NCI-H524 (cell line): ENCODE measurements around the gene CD48.

Source experiments
- DNase-seq, 2 experiments: peaks; one replicate each; lab custom pipeline; 2025; lab: John Stamatoyannopoulos, UW

Gene CD48, protein sequence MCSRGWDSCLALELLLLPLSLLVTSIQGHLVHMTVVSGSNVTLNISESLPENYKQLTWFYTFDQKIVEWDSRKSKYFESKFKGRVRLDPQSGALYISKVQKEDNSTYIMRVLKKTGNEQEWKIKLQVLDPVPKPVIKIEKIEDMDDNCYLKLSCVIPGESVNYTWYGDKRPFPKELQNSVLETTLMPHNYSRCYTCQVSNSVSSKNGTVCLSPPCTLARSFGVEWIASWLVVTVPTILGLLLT

DNA sequence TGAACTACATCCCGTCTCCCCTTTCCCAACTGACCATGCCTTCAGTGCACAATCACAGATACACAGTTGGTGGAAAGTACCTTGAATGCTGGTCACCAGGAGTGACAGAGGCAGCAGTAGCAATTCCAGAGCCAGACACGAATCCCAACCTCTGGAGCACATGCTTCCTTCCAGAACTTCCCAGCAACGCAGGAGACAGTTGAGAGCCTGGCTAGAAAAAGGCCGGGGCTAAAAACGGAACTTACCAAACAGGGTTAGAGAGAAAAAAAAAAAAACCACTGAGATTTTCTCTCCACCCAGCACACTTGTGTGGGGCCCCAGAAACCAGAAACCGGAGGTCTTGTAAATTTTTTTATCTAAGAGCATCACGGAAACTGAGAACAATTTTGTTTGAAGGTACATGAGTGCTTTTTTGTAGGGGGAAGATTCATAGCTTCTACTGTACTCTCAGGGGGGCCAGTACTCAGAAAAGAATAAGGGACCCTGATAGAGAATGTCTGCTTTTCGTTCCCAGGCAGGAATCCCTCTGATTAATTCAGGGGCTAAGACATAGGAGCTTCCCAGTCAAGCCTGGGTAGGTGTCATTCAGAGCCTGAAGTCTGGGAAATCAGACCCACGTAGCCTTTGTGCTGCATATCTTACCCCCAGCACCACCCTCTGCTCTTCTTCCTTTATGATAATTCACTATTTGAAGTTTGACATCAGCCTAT, at the start of gene CD48:
Gene CD48 (minus strand): TSS at position 221 of the 710 bp plus-strand sequence. CDS start 59 bp downstream, at position 162.
- no peak for DNase-seq

DNA sequence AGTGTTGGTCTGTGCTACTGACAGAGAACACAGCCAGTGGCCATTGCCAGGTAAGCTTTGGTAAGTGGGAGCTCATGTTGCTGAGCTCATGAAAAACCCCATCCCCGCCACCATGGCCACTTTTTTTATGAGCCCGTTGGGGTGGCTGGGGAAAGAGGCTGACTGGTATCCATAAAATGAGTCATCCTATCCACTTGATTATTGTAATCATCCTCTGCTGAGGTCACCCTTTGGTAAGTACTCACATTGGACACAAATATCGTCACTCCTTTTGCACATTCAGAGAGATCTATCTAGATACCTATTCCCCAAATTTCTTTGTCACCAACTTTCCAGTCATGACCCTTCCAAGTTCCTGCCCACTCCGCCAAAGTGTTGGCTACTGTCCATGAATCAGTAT, 49.4 kb upstream of the CD48 start:
- DNase-seq: no peak

DNA sequence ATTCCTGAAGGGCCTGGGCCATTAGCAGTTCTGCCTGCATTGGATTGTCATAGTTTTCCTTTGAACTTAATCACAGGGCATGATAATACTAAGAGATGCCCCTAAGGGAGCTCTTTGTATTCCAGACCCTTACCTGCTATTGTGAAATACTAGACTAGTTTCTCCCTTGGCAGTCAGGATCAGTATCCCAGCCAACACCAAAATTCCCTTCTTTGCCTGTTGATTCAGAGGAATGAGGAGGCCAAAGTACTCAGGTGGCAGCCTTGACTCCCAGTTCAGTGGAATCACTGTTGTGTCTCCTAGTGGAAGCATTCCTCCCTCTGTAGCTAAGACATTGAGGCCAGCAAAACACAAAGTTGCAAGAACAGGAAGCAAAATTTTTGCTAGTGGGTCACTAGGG, 48.1 kb upstream of the CD48 start:
- DNase-seq: no peak

DNA sequence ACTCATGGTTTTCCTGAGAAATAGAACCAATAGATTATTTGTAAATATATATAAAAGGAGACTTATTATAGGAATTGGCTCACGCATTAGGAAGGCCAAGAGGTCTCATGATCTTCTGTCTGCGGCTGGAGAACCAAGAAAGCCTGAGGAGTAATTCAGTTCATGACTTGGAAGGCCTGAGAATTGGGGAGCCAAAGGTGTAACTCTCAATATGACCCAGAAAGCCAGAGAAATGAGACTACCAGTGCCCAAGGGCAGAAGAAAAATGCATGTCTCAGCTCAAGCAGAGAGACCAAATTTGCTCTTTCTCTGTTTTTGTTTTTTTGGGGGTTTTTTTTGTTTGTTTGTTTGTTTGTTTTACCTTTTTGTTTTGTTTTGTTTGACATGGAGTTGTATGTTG, 46.9 kb upstream of the CD48 start:
- no peak for DNase-seq

DNA sequence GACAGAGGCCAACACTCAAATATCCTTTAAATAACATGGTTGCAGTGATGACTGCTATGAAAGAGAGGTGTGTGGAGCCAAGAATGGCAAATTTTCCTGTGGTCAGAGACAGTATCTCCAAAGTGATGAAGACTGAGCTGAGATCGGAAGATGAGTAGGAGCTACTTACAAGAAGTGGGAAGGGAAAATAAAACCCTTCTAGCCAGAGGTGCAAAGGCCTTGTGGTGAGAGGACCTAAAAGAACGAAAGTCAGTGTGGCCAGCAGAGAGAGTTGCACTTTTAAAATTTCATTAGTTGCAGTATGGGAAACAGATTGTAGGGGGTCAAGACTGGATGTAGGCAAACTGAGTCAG, 45.2 kb upstream of the CD48 start:
- no peak for DNase-seq

DNA sequence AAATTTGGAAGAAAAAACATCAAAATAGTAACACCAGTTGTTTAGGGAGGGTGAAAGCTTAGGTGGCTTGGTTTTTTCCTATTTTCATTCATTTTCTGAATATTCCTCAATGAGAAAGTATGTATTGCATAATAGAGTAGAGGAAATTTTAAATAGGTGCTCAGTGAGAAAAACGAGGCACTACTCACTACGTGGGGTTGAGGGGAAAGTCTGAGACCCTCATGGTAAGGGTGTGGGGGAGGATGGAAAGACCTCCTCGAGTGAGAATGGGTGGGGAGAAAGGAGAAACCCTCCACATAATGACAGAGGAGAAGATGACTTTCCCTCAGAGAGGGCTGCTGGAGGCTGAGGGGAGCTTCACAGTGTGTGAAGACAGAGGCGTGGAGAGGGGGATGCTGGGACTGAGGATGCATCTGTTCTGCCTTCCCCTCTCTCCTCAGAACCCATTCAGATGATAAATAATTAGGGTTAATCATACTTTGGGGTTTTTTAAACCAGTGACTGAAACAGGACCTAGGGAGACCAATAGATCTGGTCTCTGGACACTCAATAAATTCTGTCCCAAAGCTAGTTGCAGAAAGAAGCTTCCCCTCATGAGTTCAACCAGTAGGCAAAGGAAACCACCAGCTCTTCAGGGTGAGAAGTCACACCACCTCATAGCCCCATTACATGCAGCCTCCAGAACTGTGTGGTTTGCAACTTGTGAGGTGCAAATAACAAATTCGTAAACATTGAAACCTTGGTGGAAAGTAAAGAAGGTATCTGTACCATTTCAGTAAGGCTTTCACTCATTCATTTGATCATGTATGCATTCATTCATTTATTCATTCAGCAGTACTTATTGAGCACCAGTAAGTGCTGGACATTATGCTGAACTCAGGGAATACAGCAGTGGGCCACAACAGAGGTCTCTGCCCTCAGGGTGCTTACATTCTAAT, 44.6 kb upstream of the CD48 start:
- no peak for DNase-seq

DNA sequence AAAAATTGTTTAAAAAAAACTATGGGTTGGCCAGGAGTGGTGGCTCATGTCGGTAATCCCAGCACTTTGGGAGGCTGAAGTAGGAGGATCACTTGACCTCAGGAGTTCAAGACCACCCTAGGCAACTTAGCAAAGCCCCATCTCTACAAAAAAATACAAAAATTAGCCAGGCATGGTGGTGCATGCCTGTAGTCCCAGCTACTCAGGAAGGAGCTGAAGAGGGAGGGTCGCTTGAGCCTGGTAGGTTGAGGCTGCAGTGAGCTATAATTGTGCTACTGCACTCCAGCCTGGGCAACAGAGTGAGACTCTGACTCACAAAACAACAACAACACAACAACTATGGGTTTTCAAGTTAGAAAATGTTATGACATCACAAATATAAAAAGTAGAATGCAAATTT, 43.8 kb upstream of the CD48 start:
- no peak for DNase-seq

DNA sequence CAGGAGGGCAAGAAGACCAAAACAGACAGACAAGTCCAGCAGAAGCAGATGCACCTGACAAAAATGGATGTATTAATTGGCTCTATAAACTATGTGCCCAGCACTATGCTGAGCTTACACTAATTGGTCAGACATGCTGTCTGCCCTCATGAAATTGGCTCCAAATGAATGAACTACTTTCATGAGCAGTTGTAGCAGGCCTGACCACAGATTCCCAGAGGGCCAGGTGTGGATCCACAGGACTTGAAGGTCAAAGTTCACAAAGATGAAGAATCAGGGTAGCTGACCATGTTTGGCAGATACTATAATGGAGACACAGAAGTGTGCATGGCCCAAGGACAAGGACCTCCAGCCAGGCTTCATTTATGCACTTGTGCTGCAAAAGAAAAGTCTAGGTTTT, 42.0 kb upstream of the CD48 start:
- no peak for DNase-seq

DNA sequence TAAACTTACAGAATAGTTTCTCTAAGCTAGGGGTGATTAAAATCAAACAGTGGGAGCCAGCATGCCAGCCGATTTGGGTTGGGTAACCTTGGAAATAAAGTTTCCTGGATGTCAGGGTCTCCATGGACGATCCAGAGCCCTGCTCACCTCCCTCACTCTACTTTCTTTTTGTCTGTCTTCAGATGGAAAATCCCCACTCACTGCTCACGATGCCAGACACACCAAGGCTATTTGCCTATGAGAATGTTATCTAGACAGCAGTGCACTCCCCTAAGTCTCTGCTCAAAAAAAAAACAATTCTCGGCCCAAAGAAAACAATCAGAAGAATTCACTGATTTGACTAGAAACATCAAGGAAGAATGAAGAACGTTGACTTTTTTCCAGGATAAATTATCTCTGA, 41.3 kb upstream of the CD48 start:
- DNase-seq: no peak

DNA sequence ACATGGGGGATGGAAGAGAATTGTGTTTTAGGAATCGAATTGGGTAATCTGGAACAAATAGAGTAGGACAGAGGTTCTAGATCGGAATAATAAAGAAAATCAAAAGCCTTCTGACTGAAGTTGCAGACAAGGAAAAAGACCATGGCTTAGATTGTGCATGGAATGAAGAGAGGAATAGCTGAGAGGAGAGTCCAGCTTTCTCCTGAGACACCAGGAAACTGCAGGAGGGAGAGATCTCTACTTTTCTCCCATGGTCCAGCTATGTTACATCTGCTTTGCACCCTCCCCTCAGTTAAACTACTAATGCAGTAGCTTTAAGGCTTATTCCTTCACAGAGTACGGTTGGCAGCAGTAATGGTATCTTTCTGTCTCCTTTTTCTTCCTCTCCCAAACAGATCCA, 40.8 kb upstream of the CD48 start:
- DNase-seq: no peak

DNA sequence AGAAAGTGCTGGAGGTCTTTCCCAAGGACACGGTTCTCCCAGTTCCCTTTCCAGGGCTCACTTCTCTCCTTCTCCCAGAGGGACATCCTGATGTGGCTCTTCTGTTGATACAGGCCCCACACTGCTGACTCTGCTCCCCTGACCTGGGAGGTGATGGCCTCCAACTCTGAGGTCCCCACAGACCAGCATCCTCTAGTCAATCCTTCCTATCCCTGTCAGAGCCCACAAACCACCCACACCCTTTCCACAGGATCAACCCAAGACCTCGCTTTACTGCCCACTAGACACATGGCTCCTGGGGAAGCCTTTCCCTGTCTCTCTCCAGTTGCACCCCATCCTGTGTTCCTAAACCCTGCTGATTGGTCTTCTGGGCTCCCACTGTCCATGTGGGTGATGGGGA, 39.0 kb upstream of the CD48 start:
- DNase-seq: no peak

DNA sequence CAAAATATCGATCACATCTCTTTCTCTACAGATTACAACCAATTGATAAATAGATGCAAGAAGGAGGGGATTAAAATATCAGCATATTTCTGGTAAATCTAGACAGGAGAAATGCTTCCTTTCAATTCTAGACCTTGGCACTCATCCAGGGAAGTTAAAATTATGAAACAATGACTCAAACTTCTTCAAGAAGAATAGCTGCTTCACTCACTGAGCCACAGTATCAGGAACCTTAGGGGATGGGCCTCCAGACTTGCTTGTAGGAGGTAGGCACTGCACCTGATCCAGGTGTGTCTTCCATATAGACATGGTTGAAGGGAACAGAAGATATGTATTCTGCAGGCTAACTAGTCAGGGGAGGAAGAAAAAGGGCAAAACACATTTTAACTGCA, 37.3 kb upstream of the CD48 start:
- no peak for DNase-seq

DNA sequence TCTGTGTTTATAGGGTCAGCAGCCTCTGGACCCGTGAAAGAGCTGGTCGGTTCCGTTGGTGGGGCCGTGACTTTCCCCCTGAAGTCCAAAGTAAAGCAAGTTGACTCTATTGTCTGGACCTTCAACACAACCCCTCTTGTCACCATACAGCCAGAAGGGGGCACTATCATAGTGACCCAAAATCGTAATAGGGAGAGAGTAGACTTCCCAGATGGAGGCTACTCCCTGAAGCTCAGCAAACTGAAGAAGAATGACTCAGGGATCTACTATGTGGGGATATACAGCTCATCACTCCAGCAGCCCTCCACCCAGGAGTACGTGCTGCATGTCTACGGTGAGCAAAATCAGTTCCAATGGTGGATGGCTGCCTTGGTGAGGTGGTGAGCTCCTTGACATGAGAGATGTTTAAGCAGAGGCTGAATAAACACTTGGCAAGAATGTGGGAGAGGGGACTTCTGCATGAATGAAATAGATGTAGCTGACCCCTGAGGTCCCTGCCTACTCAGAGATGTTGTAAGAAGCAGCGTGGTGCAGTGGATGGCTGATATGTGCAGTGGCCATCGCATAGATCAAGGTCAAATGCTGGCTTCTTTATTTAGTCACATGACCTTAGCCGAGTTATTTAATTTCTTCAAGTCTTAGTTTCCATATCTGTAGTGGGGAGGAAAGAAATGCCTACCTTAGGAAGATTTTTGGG, 36.7 kb upstream of the CD48 start:
- DNase-seq: no peak

DNA sequence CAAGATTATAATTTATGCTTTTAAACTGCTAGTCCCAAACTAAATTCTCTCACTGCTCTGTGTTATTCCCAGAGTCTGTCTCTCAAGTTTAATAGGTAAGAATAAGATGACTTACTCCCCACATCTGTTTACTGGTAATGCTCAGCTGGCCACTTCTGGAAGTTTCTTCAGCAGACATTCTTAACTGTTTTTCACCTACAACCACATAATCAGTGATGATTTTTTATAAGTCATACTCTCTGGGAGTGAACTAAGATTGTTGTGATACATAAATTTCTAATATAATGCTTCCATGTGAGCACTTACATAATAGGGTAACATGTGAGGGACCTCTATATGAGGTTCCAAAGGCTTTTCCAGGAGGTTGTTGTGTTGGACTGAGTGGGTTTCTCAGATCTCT, 36.1 kb upstream of the CD48 start:
- DNase-seq: no peak

DNA sequence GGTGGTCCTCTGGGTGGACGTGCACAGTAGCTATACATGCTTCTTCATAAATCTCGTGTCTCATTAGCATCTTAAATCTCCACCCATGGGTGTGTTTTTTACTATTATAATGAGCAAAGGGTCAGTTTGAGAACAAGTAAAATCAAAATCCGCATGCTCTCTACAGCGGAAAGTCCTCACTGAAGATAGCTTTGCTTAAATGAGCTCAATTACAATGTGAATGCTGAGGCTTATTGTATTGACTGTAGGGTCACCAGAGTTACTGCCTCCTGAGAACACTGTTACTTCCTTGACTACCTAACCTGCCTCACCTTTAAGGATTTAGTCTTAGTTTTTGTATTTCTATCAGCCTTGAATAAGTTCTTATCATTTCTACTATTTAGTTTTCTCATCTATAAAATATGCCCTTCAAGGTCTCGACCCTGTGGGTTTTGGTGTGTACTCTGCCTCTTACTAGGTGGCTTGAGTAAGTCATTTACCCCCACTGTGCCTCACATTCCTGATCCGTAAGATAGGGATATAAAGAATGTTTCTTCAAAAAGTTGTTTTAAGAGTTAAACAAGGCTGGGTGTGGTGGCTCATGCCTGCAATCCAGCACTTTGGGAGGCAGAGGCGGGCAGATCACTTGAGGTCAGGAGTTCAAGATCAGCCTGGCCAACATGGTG, 35.3 kb upstream of the CD48 start:
- DNase-seq: no peak

DNA sequence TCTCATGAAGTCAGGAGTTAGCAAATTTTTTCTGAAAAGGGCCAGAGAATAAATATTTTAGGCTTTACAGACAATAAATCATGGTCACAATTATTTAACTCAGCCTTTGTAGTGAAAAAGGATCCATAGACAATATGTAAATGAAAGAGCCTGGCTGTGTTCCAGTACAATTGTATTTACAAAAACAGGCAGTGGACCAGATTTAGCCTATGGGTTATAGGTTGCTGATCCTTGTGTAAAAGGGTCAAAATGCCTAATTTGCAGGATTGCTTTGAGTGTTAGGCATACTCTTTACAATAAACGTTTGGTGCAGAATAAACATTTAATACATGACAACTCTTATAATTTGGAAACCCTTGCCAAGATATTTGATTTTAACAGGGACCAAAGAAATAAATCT, 33.9 kb upstream of the CD48 start:
- no peak for DNase-seq

DNA sequence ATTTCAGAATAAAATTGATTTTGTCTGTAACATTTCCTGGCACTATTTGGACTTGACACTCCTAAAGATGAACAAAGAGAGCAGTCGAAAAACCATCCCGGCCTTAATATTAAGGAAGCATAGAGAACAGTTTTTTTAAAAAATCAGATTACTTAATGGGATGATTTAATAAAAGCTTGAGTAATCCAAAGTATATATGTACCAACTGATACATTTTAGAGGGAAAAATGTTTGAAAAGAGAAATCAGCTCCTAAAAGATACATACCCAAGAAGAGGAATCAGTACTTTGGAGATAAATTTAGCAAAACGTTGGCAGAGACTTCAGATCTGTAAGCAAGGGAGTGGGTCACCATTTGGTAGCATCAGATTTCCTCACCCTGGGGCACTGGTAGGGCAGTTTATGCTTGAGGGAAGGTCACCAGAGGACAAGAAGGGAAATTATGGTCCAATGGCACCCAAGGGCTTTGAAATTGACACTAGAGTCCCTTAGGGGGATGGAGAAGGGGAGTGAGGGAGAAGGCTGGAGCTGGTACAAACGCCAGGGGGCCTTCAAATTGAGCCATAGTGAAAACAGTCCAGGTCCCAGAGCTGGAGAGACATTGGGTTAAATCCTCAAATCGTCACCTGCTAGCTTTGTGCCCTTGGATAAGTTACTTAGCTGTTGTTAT, 33.4 kb upstream of the CD48 start:
- no peak for DNase-seq

DNA sequence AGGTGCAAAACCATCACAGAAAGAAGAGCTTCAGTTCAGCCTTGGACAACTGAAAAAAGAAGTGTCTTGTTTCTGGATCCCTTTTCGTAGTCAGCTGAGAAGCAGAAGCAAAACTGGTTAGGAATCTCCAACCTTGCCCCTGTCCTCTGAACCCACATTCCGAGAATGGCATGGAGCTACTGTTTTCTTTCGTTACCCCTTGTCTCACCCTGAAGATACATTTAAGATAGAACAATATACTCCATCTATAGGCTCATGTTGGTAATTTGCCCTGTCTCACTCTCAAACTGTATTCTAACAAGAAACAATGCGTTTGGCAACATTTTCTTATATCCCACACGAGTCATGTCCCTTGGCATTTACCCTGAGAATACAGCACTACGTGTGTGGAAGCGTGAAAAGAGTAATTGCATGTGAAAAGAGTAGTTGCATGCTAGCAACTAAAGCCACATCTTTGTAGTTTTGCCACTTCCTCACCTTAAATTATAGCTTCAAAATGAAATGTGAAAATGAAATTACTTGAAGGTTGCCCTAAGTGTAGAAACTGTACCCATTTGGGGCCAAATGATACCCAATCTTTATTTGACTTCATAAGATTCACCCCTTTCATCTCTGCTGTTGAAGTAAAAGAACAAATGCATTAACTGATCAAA, 32.7 kb upstream of the CD48 start:
- no peak for DNase-seq

DNA sequence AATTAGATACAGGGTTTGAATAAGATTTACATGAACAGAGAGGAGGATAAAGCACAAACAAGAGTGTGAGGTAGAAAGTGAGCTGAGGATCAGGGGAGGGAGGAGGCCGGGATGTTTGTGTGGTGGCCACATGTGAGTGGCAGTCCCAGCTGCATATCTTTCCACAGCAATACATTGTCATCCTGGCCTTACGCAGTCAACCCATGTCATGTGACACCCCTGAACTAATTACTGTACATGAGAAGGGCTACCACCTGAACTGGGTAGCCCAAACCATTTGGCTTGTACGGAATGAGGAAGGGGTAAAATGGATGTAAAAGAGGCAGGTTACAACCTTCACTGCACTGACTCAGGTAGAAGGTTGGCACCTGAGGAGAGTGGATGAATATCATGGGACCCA, 31.6 kb upstream of the CD48 start:
- no peak for DNase-seq

DNA sequence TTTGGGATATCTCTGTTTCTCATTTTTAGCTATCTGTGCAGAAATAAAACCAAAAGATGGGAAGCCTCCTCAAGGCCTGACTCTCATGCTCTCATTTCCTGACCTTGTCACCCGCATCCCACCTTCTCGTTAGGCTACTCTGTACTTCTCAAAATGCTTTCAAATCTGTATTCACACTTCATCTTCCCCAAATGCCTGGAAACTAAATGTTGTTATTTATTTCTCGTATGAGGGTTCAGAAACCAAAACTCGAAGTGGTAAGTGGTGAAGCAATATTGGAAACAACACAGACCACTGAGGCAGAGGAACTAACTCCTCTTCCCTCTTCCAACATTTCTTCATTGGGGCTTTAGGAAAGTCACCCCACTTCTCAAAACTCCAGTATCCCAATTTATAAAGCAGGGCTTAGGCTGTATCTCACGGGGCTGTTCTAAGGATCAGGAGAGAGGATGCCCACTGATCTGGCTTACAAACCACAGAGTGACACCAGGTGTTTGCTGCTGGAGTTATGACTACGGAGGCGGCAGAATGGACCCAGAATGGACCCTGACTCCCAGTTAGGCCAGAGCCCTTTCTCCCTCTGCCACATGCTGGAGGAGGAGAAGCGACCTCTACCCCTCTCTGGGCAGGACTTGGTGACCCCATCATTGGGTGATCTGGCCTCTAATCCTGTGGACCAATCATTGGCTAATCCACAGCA, 31.0 kb upstream of the CD48 start:
- DNase-seq: no peak
